Muscle layer of duodenum (tissue), 2 donors: Measurements from ENCODE around the gene PRKCD.

Source experiments
- H3K27ac ChIP-seq: one replicate; pipeline ENCODE4 v1.7.0; 2013; ENCODE audit warnings: mild to moderate bottlenecking, low read length
- H3K27me3 ChIP-seq: one replicate; pipeline ENCODE4 v1.7.0; 2013; ENCODE audit warnings: low read depth, mild to moderate bottlenecking, control low read depth, low read length
- H3K36me3 ChIP-seq, 2 donors: one replicate each; pipeline ENCODE4 v1.7.0; 2013; ENCODE audit warnings: low read length in 2 of 2, control low read depth in 1 of 2, mild to moderate bottlenecking in 1 of 2; ENCODE audit not compliant: insufficient read depth in 2 of 2, control insufficient read depth in 1 of 2
- H3K4me1 ChIP-seq, 2 donors: one replicate each; pipeline ENCODE4 v1.7.0; 2013; ENCODE audit warnings: low read length in 2 of 2, mild to moderate bottlenecking in 2 of 2, control low read depth in 1 of 2, moderate library complexity in 1 of 2; ENCODE audit not compliant: insufficient read depth in 2 of 2, control insufficient read depth in 1 of 2
- H3K4me3 ChIP-seq, 2 donors: one replicate each; pipeline ENCODE4 v1.7.0; 2013; ENCODE audit warnings: low read length in 2 of 2, low read depth in 1 of 2, mild to moderate bottlenecking in 1 of 2
- H3K9me3 ChIP-seq, 2 donors: one replicate each; pipeline ENCODE4 v1.7.0; 2013; ENCODE audit warnings: low read length in 2 of 2, control low read depth in 1 of 2, mild to moderate bottlenecking in 1 of 2; ENCODE audit not compliant: control insufficient read depth in 1 of 2
- donor health status: healthy.

Gene PRKCD

DNA sequence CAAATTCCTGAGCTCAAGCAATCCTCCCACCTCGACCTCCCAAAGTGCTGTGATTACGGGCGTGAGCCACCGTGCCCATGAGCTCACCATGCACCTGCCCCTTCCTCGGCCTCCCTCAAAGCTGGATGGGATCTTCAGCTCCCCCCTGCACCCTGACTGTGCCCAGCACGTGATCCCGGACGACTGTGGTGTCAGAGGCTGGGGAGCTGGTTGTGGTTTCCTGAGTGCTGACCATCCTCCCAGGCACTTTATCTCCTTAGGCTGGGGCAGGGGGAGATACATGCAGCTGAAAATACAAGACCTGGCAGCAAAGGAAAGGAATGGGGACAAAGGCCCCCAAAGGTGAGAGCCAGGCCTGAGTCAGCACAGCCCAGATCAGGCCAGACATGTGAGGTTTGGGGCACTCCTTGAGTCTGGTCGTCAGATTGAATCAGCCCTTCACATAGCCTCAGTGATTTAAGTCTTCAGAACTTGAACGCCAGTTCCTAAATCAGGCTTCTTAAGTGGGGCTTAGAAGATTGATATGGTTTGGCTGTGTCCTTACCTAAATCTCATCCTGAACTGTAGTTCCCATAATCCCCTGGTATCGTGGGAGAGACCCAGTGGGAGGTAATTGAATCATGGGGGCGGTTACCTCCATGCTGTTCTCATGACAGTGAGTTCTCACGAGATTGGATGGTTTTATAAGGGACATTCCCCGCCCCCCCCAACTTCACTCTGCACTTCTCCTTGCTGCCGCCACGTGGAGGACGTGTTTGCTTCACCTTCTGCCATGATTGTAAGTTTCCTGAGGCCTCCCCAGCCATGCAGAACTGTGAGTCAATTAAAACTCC, 35.8 kb downstream of the PRKCD start:
- H3K9me3 ChIP-seq: no peaks in the 10 kb centered on the region
- peaks cover 3 to 5% of the 10 kb centered on the region in 2 donors for H3K36me3 ChIP-seq
- no peaks in the 10 kb centered on the region for H3K27me3 ChIP-seq
- no peak overlapping the region for H3K27ac ChIP-seq
- peaks cover 0 to 33% of the 10 kb centered on the region in 2 donors for H3K4me1 ChIP-seq
- H3K4me3 ChIP-seq: no peak overlapping the region

DNA sequence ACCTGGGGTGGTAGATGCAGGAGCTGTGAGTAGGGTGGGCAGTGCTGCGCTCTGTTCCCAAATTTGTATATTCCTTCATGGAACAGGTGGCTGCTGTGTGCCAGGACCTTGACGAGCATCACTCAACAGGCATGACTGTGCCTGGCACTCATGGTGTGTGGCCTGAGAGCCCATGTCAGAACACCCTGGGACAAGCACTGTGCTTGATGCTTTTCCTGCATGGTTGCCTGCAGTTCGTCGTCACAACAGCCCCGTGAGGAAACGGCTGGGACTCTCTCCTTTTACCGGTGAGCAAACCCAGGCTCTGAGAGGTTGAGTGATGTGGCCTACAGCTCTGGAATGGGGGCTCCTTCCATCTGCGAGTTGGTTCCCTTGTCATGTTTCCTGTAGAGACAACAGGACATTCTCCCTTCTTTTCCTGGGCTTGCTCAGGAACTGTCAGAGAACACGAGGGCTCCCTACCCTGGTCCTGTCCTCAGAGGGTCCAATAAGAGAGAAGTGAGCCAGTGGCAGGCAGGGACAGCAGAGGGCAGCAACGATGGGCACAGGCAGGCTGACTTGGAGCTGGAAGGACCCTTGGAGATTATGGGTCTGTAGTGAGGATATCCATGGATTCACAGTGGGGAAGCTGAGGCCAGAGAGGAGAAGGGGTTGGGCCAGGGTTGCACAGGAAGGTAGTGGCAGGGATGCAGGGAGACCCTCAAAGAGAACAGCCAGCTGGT, 37.4 kb downstream of the PRKCD start:
- Histone ChIP-seq H3K4me3 (no peak overlapping the region), H3K9me3 (no peaks in the 10 kb centered on the region), H3K4me1 (peaks cover 0 to 29% of the 10 kb centered on the region in 2 donors), H3K27ac (no peak overlapping the region), H3K27me3 (no peaks in the 10 kb centered on the region), H3K36me3 (no peaks in the 10 kb centered on the region)

DNA sequence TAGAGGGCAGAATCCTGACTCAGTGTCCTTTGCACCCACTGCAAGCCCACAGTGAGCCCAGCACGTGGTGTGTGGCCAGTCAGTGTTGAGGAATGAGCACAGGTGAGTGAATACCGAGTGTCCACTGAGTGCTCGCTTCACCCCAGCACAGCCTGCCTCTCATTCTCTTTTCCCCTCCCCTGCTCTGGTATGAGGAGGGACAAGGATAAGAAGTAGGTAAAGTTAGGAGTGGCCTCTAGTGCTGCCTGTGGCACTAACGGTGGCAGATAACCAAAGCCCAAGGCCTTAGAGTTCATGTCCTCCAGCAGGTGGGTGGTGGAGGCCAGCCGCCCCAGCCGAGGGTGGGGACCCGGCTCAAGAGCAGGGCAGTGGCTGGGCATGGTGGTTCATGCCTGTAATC, 38.0 kb downstream of the PRKCD start:
- Histone ChIP-seq H3K9me3 (no peaks in the 10 kb centered on the region), H3K27me3 (no peaks in the 10 kb centered on the region), H3K4me3 (no peak overlapping the region), H3K4me1 (peaks cover 0 to 23% of the 10 kb centered on the region in 2 donors), H3K36me3 (no peaks in the 10 kb centered on the region), H3K27ac (no peak overlapping the region)

DNA sequence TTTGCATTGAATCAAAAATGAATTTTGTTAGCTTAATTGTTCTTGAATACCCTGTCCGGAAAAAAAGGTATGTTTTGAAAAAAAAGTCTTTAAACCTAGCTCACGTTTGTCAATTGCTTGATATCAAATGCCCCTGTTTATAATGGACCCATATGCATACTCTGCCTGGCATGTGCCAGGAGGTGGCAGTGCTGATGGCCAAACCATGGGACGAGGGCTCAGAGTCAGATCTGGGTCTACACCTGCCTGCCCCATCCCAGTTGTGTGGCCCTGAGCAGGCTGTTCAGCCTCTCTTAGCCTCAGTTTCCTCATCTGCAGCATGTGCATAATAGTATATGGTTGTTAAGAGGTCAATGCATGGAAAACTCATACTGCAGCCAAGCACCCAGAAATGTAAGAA, 38.8 kb downstream of the PRKCD start:
- Histone ChIP-seq H3K27ac (no peak overlapping the region), H3K4me3 (no peak overlapping the region)

DNA sequence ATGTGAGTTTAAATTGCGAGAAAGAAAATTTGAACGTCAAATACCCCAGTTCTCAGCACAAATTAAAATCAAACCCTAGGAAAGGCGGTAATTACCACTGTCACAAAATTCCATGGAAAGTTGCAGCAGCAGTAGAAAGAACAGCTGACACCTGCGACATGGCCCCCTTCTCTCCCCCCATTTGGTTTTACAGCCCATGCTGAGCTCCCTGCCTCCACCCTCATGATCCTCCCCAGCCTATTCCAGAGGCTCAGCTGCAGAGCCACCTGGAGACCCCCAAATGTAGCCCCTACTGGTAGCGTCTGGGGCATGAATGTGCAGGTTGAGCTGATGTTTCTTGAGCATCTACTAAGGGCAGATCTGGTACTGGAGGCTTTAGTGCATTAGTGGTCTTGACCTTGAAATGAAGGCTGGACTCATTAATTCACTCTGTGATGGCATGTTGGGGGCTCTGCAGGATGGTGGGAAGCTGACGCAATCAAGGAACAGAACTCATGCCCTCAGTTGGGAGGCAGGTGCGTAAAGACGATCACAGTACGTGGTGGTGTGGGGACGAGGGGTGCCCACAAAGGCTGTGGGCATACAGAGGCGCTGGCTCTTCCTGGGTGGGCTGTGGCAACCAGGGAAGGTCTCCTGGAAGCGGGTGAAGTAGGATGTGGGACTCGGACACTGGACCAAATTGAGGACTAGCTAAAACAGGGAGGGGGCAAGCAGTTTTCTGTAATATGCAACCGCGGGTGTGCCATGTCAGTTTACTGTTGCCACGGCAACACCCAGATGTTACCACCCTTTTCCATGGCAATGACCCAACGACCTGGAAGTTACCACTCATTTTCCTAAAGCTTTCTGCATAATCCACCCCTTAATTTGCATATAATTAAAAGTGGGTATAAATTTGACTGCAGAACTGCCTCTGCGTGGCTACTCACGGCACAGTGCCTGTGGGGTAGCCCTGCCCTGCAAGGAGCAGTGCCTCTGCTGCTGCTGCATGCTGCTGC, 39.8 kb downstream of the PRKCD start:
- H3K27me3 ChIP-seq: no peaks in the 10 kb centered on the region
- H3K9me3 ChIP-seq: no peaks in the 10 kb centered on the region
- no peak overlapping the region for H3K27ac ChIP-seq
- H3K4me1 ChIP-seq: peaks cover 0 to 5% of the 10 kb centered on the region in 2 donors
- H3K4me3 ChIP-seq: no peak overlapping the region
- H3K36me3 ChIP-seq: no peaks in the 10 kb centered on the region

More for the DNA sequence above, 38.8 kb downstream of the PRKCD start:
- Histone ChIP-seq H3K27me3 (no peaks in the 10 kb centered on the region), H3K36me3 (no peaks in the 10 kb centered on the region), H3K4me1 (peaks cover 0 to 14% of the 10 kb centered on the region in 2 donors), H3K9me3 (no peaks in the 10 kb centered on the region)

DNA sequence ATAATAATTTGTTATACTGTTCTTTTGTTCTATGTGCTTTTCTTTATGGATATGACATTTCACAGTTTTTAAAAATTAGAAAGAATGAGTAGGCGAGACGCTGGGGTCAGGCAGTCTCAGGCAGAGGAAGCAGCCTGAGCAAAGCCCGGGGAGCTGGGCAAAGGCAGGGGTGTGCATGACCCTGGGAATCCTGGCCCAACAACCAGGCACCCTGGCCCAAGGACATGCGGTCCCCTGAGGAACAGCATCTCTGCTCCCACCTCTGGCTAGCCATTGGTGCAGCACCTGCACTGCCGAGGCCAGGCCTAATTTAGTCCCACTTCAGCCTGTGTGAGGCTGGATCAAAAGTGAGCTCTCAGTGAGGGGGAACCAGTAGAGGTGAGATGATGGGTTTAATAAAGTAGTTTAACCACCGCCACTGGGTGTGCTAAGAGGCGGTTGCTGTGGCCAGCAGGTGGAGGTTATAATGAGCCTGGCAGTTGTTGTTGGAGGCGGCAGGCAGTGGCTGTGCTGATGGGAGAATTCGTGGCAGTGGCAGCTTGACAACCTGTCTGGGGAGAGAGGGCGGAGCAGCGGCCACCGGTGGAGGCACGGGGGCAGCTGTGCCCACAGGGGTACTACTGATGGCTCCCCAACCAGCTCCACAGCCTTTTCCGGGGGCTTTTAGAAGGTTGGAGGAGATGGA, 41.5 kb downstream of the PRKCD start:
- H3K4me1 ChIP-seq: no peaks in the 10 kb centered on the region
- H3K27me3 ChIP-seq: no peaks in the 10 kb centered on the region
- H3K4me3 ChIP-seq: no peak overlapping the region
- H3K9me3 ChIP-seq: no peaks in the 10 kb centered on the region
- H3K27ac ChIP-seq: no peak overlapping the region
- H3K36me3 ChIP-seq: no peaks in the 10 kb centered on the region

DNA sequence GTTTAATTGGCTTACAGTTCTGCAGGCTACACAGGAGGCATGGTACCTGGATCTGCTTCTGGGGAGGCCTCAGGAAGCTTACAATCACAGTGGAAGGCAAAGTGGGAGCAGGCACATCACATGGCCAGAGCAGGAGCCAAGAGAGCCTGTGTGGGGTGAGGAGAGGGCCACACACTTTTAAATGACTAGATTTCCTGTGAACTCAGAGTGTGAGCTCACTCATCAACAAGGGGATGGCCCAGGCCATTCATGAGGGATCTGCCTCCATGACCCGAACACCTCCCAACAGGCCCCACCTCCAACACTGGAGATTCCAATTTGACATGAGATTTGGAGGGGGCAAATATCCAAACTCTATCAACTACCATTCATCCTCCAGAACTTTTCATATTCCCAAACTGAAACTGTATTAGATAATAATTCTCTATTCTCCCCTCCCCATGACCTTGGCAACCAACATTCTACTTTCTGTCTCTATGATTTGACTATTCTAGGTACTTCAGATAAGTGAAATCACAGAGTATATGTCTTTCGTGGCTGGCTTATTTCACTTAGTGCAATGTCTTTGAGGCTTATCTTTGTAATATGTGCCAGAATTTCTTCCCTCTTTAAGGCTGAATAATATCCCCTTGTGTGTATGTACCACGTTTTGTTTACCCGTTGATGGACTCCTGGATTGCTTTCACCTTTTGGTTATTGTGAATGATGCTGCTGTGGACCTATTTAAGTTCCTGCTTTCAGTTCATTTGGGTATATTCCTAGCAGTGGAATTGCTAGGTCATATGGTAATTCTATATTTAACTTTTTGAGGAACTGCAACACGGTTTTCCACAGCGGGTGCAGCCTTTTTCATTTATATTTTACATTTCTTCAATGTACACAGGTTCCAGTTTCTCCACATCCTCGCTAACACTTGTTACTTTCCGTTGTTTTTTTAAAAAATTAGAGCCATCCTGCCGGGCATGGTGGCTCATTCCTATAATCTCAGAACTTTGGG, 51.0 kb downstream of the PRKCD start:
- Histone ChIP-seq H3K4me1 (no peaks in the 10 kb centered on the region), H3K4me3 (no peak overlapping the region), H3K36me3 (no peaks in the 10 kb centered on the region), H3K27ac (no peak overlapping the region), H3K27me3 (no peaks in the 10 kb centered on the region), H3K9me3 (peaks cover 4% of the 10 kb centered on the region in 2 donors)

DNA sequence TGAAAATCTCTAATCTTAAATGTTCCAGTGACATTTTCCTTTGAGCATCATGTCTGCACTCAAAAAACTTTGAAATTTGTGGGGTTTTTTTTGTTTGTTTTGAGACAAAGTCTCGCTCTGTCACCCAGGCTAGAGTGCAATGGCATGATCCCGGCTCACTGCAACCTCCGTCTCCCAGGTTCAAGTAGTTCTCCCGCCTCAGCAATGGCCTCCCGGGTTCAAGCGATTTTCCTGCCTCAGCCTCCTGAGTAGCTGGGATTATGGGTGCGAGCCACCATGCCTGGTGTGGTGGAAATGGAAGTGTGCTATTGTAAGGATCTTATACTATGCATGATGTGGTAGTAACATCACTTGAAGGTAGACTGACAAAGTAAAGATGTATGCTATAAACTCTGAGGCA, 52.3 kb downstream of the PRKCD start:
- H3K4me1 ChIP-seq: no peaks in the 10 kb centered on the region
- H3K4me3 ChIP-seq: no peak overlapping the region
- no peaks in the 10 kb centered on the region for H3K36me3 ChIP-seq
- no peaks in the 10 kb centered on the region for H3K27me3 ChIP-seq
- H3K9me3 ChIP-seq: peaks cover 4% of the 10 kb centered on the region in 2 donors
- no peak overlapping the region for H3K27ac ChIP-seq

DNA sequence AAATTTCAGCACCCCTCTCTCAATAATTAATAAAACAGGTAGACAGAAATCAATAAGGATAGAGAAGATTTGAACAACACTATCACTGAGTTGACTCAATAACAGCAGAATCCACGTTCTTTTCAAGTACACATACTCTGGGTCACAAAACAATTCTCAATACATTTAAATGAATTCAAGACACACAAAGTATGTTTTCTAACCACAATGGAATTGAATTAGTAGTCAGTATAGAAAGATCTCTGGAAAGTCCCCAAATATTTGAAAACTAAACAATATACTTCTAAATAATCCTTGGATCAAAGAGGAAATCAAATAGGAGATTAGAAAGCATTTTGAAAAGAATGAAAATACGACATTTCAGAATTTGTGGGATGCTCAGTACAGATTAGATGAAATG, 54.8 kb downstream of the PRKCD start:
- H3K27me3 ChIP-seq: no peaks in the 10 kb centered on the region
- H3K4me3 ChIP-seq: no peak overlapping the region
- no peaks in the 10 kb centered on the region for H3K36me3 ChIP-seq
- H3K4me1 ChIP-seq: no peaks in the 10 kb centered on the region
- no peaks in the 10 kb centered on the region for H3K9me3 ChIP-seq
- no peak overlapping the region for H3K27ac ChIP-seq

DNA sequence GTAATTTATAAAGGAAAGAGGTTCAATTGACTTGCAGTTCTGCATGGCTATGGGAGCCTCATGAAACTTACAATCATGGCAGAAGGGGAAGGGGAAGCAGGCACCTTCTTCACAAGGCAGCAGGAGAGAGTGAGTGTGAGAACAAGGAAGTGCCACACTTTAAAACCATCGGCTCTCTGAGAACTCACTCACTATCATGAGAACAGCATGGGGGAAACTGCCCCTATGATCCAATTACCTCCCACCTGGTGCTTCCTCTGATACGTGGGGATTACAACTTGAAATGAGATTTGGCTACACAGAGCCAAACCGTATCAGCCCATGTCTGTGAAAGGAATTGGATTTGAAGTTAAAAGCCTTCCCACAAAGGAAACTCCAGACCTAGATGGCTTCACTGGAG, 55.7 kb downstream of the PRKCD start:
- no peaks in the 10 kb centered on the region for H3K36me3 ChIP-seq
- no peak overlapping the region for H3K27ac ChIP-seq
- H3K4me3 ChIP-seq: no peak overlapping the region
- no peaks in the 10 kb centered on the region for H3K4me1 ChIP-seq
- no peaks in the 10 kb centered on the region for H3K27me3 ChIP-seq
- no peaks in the 10 kb centered on the region for H3K9me3 ChIP-seq
